WTC11 (cell line): ENCODE data around the gene SH3BP4. TPM values are rescaled to one million over a fixed set of nuclear protein-coding genes. Genes with fewer than 3 reads are reported as not detected.
A peak's percentile ranks its signal among the peaks of the same experiment; 100 is the strongest.

Experiments
- ATAC-seq: fragments of 200-7000 bp; cut with Tn5 transposase; 2 replicates; pipeline ENCODE4 v1.10.0; 2021; ENCODE audit warnings: mild to moderate bottlenecking, moderate library complexity
- CTCF ChIA-PET: fragments of 300-600 bp; sonication (Branson Sonifier 250); formaldehyde crosslinking; loops from one replicate; lab custom pipeline; 2021; ENCODE audit warnings: antibody characterized with exemption; lab: Charles Lee
- POLR2A ChIA-PET: fragments of 350-600 bp; sonication (Branson Sonifier 250); formaldehyde crosslinking; loops from one replicate; lab custom pipeline; 2021; ENCODE audit warnings: antibody characterized with exemption; lab: Charles Lee
- DNase-seq: peaks from one replicate; pipeline ENCODE4 v3.0.0; 2021; ENCODE audit warnings: low spot score
- H3K27ac Mint-ChIP-seq: 2 replicates; pipeline ENCODE4 v1.8.0; 2021; ENCODE audit warnings: mixed read lengths
- H3K27me3 Mint-ChIP-seq: 2 replicates; pipeline ENCODE4 v1.8.0; 2021; ENCODE audit warnings: low read depth, mild to moderate bottlenecking, moderate library complexity, mixed read lengths
- H3K36me3 Mint-ChIP-seq: 2 replicates; pipeline ENCODE4 v1.8.0; 2021; ENCODE audit warnings: mixed read lengths
- H3K4me1 Mint-ChIP-seq: 2 replicates; pipeline ENCODE4 v1.8.0; 2022; ENCODE audit warnings: mixed read lengths
- H3K4me3 Mint-ChIP-seq: 2 replicates; pipeline ENCODE4 v1.8.0; 2021; ENCODE audit warnings: mild to moderate bottlenecking, moderate library complexity, mixed read lengths
- H3K9me3 Mint-ChIP-seq: 2 replicates; pipeline ENCODE4 v1.8.0; 2021; ENCODE audit warnings: mixed read lengths
- ATF1 ChIP-seq: sonication (generic); formaldehyde crosslinking; IDR thresholded peaks from 2 replicates; pipeline ENCODE4 v1.8.1; 2023; ENCODE audit warnings: mild to moderate bottlenecking, moderate library complexity, missing genetic modification reagents
- CBFB ChIP-seq: sonication (generic); formaldehyde crosslinking; IDR thresholded peaks from 2 replicates; pipeline ENCODE4 v1.8.1; 2022; ENCODE audit warnings: mild to moderate bottlenecking, low read depth, missing genetic modification reagents
- CREM ChIP-seq: sonication (generic); formaldehyde crosslinking; IDR thresholded peaks from 2 replicates; pipeline ENCODE4 v1.8.1; 2022; ENCODE audit warnings: mild to moderate bottlenecking, missing genetic modification reagents, moderate library complexity
- HMGA2 ChIP-seq: fragments of 250-450 bp; sonication (Bioruptor Pico); IDR thresholded peaks from 2 replicates; pipeline ENCODE4 v1.4.0; 2021; ENCODE audit warnings: mild to moderate bottlenecking, moderate library complexity
- NR3C1 ChIP-seq: sonication (generic); formaldehyde crosslinking; conservative IDR thresholded peaks from 2 replicates; pipeline ENCODE4 v1.8.1; 2023; ENCODE audit warnings: low read depth, mild to moderate bottlenecking, missing genetic modification reagents
- TEAD4 ChIP-seq: sonication (generic); formaldehyde crosslinking; IDR thresholded peaks from 2 replicates; pipeline ENCODE4 v1.8.0; 2022; ENCODE audit warnings: mild to moderate bottlenecking, missing genetic modification reagents
- ZNF138 ChIP-seq: sonication (generic); formaldehyde crosslinking; conservative IDR thresholded peaks from 2 replicates; pipeline ENCODE4 v1.8.1; 2022; ENCODE audit warnings: mild to moderate bottlenecking, moderate library complexity, missing genetic modification reagents
- ZNF317 ChIP-seq: sonication (generic); formaldehyde crosslinking; IDR thresholded peaks from 2 replicates; pipeline ENCODE4 v1.8.1; 2023; ENCODE audit warnings: low read depth, mild to moderate bottlenecking, moderate library complexity, missing genetic modification reagents, borderline replicate concordance
- ZNF396 ChIP-seq: fragments of 250-450 bp; sonication (Bioruptor Pico); IDR thresholded peaks from 2 replicates; pipeline ENCODE4 v1.8.0; 2021; ENCODE audit warnings: mild to moderate bottlenecking, moderate library complexity, borderline replicate concordance
- total RNA-seq: library from RNA; stranded (reverse); gene quantifications from 3 replicates; pipeline ENCODE4 v1.2.3, GENCODE V29; 2021
- TF ChIP-seq, protein P1 (sequence below): sonication (generic); formaldehyde crosslinking; IDR thresholded peaks from 2 replicates; pipeline ENCODE4 v1.8.1; 2023; ENCODE audit warnings: mild to moderate bottlenecking, missing genetic modification reagents, moderate library complexity
- TF ChIP-seq, protein P2 (sequence below): sonication (generic); formaldehyde crosslinking; IDR thresholded peaks from 2 replicates; pipeline ENCODE4 v1.8.0; 2022; ENCODE audit warnings: mild to moderate bottlenecking, missing genetic modification reagents
- TF ChIP-seq, protein P3 (sequence below): fragments of 250-450 bp; sonication (Bioruptor Pico); IDR thresholded peaks from 2 replicates; pipeline ENCODE4 v1.9.0; 2021; ENCODE audit warnings: mild to moderate bottlenecking
- TF ChIP-seq, protein P4 (sequence below): fragments of 250-450 bp; sonication (Bioruptor Pico); IDR thresholded peaks from 2 replicates; pipeline ENCODE4 v2.1.2; 2022; ENCODE audit warnings: mild to moderate bottlenecking, moderate library complexity
- TF ChIP-seq, protein P5 (sequence below): sonication (generic); formaldehyde crosslinking; IDR thresholded peaks from 2 replicates; pipeline ENCODE4 v1.8.0; 2022; ENCODE audit warnings: missing genetic modification reagents
- TF ChIP-seq, protein P6 (sequence below): sonication (generic); formaldehyde crosslinking; IDR thresholded peaks from 2 replicates; pipeline ENCODE4 v1.8.1; 2022; ENCODE audit warnings: low read depth, missing genetic modification reagents, borderline replicate concordance

The SH3BP4 gene
- total RNA-seq, 1 experiment from 2014 or later, result 44.4 TPM

DNA sequence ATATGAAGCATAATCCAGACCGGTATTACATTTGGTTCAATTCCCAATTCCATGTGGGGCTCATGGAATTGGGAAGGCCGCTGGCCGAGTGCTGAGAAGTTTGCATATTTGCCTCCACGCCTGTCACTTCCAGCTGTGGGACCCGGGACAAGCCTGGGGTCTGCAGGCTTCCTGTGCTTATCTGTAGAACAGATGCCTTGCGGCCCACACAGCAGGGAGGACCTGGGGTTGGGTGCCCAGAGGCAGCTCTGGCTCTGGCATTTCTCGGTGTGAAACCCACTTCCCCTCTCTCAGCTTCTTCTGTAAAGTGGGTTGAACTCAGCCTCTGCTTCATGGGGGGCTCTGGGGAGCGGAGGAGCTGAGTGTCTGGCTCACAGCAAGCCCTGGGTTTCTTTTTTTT lies 97.9 kb downstream of the SH3BP4 start:
- no peak for DNase-seq
- Mint-ChIP-seq H3K27ac (no peak overlapping the region), H3K27me3 (no peaks in the 10 kb centered on the region), H3K9me3 (no peaks in the 10 kb centered on the region), H3K36me3 (peaks cover 31% of the 10 kb centered on the region), H3K4me3 (no peak overlapping the region), H3K4me1 (peaks cover 6% of the 10 kb centered on the region)
- no peak for ATAC-seq
- TF ChIP-seq ZNF396 (CRISPR knock-in tag), result no peak
- TF ChIP-seq CREM (CRISPR knock-in tag), result no peak
- TF ChIP-seq, protein P1, sequence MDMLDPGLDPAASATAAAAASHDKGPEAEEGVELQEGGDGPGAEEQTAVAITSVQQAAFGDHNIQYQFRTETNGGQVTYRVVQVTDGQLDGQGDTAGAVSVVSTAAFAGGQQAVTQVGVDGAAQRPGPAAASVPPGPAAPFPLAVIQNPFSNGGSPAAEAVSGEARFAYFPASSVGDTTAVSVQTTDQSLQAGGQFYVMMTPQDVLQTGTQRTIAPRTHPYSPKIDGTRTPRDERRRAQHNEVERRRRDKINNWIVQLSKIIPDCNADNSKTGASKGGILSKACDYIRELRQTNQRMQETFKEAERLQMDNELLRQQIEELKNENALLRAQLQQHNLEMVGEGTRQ (CRISPR knock-in tag), result no peak
- CTCF ChIA-PET, result interaction anchor here (0.8 to 1.7 kb wide), 3 partner anchors 16 to 67 kb away, joined by 3 to 5 read pairs (median 4); no protein-coding TSS in a partner anchor
- POLR2A ChIA-PET, result no interaction called here

DNA sequence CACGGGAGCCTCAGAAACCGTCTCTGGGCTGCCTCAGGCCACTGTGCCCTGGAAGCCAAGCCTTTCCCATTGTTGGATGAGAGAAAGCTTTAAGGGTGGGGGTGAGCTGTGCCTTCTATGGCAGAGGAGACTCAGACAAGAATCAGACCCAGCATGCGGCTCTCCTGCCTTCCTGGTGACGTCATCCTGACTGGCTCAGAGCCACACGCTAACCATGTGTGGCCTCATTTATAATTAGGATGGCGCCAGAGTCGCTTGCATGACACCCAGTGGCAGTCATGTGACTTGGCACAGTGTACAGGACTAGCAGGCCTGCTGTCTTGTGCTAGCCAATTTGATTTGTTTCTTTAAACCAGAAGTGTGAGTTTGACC lies 99.1 kb downstream of the SH3BP4 start:
- H3K4me1 Mint-ChIP-seq, result peaks cover 6% of the 10 kb centered on the region
- POLR2A ChIA-PET, result no interaction called here
- peak; percentile 21 for ATAC-seq
- no peaks in the 10 kb centered on the region for H3K27me3 Mint-ChIP-seq
- H3K4me3 Mint-ChIP-seq, result no peak overlapping the region
- CTCF ChIA-PET, result interaction anchor here (1.2 kb wide), 1 partner anchor 18 kb away, joined by 3 read pairs; no protein-coding TSS in a partner anchor
- no peaks in the 10 kb centered on the region for H3K9me3 Mint-ChIP-seq
- no peak for DNase-seq
- H3K36me3 Mint-ChIP-seq, result peaks cover 37% of the 10 kb centered on the region
- H3K27ac Mint-ChIP-seq, result 0 out of 2 replicates have a peak overlapping the region, but pooled peaks have one; percentile 36
- TF ChIP-seq ATF1 (CRISPR knock-in tag) (no peak), NR3C1 (no peak), TEAD4 (no peak), HMGA2 (CRISPR knock-in tag) (0 out of 2 replicates have a peak, but pooled peaks have one; percentile 29), ZNF317 (no peak)
- TF ChIP-seq, protein P2, sequence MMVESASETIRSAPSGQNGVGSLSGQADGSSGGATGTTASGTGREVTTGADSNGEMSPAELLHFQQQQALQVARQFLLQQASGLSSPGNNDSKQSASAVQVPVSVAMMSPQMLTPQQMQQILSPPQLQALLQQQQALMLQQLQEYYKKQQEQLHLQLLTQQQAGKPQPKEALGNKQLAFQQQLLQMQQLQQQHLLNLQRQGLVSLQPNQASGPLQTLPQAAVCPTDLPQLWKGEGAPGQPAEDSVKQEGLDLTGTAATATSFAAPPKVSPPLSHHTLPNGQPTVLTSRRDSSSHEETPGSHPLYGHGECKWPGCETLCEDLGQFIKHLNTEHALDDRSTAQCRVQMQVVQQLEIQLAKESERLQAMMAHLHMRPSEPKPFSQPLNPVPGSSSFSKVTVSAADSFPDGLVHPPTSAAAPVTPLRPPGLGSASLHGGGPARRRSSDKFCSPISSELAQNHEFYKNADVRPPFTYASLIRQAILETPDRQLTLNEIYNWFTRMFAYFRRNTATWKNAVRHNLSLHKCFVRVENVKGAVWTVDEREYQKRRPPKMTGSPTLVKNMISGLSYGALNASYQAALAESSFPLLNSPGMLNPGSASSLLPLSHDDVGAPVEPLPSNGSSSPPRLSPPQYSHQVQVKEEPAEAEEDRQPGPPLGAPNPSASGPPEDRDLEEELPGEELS (CRISPR knock-in tag), result no peak
- TF ChIP-seq, protein P3, sequence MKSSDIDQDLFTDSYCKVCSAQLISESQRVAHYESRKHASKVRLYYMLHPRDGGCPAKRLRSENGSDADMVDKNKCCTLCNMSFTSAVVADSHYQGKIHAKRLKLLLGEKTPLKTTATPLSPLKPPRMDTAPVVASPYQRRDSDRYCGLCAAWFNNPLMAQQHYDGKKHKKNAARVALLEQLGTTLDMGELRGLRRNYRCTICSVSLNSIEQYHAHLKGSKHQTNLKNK, result no peak
- TF ChIP-seq, protein P4, sequence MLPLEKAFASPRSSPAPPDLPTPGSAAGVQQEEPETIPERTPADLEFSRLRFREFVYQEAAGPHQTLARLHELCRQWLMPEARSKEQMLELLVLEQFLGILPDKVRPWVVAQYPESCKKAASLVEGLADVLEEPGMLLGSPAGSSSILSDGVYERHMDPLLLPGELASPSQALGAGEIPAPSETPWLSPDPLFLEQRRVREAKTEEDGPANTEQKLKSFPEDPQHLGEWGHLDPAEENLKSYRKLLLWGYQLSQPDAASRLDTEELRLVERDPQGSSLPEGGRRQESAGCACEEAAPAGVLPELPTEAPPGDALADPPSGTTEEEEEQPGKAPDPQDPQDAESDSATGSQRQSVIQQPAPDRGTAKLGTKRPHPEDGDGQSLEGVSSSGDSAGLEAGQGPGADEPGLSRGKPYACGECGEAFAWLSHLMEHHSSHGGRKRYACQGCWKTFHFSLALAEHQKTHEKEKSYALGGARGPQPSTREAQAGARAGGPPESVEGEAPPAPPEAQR, result no peak
- TF ChIP-seq, protein P1 (CRISPR knock-in tag), result 0 out of 2 replicates have a peak, but pooled peaks have one; percentile 11

DNA sequence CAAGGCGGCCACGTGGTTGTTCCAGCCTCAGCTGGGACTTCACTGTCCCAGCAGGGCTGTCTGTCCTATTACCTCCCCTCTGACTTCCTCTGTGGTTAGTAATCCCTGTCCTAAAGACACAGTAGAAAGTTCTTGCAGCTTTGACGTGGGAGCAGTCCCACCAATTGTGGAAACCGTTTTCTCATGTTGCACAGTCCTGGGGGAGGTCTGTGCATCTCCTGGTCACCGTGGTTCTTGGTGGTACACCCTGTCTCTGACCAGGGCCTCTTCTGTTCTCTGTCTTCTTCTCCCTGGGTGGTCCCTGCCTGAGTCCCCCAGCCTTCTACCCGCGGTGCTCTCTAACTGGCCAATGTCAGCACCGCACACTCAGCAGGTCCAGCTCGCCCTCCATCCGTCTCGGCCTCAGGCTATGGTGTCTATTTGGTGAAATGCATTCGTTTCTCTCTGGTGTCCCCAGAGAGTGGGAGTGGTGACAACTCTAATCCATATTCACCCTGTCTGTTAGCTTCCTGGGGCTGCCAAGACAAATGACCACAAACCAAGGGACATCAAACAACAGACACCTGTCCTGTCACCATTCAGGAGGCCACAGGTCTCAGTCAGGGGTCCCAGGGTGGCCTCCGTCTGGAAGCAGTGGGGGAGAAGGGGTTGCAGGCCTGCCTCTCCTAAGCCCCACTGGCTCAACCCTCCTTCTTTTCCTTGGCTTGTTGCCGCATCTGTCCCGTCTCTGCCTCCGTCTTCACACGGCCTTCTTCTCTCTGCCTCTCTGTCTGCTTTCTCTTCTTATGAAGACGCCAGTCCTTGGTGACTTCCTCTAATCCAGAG lies 99.8 kb downstream of the SH3BP4 start:
- no peak for DNase-seq
- ChIA-PET POLR2A (no interaction called here), CTCF (no interaction called here)
- TF ChIP-seq, protein P2 (CRISPR knock-in tag), result no peak
- TF ChIP-seq ZNF138 (CRISPR knock-in tag) (no peak), CBFB (no peak)
- TF ChIP-seq, protein P5, sequence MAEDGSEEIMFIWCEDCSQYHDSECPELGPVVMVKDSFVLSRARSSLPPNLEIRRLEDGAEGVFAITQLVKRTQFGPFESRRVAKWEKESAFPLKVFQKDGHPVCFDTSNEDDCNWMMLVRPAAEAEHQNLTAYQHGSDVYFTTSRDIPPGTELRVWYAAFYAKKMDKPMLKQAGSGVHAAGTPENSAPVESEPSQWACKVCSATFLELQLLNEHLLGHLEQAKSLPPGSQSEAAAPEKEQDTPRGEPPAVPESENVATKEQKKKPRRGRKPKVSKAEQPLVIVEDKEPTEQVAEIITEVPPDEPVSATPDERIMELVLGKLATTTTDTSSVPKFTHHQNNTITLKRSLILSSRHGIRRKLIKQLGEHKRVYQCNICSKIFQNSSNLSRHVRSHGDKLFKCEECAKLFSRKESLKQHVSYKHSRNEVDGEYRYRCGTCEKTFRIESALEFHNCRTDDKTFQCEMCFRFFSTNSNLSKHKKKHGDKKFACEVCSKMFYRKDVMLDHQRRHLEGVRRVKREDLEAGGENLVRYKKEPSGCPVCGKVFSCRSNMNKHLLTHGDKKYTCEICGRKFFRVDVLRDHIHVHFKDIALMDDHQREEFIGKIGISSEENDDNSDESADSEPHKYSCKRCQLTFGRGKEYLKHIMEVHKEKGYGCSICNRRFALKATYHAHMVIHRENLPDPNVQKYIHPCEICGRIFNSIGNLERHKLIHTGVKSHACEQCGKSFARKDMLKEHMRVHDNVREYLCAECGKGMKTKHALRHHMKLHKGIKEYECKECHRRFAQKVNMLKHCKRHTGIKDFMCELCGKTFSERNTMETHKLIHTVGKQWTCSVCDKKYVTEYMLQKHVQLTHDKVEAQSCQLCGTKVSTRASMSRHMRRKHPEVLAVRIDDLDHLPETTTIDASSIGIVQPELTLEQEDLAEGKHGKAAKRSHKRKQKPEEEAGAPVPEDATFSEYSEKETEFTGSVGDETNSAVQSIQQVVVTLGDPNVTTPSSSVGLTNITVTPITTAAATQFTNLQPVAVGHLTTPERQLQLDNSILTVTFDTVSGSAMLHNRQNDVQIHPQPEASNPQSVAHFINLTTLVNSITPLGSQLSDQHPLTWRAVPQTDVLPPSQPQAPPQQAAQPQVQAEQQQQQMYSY (CRISPR knock-in tag), result no peak
- TF ChIP-seq, protein P6, sequence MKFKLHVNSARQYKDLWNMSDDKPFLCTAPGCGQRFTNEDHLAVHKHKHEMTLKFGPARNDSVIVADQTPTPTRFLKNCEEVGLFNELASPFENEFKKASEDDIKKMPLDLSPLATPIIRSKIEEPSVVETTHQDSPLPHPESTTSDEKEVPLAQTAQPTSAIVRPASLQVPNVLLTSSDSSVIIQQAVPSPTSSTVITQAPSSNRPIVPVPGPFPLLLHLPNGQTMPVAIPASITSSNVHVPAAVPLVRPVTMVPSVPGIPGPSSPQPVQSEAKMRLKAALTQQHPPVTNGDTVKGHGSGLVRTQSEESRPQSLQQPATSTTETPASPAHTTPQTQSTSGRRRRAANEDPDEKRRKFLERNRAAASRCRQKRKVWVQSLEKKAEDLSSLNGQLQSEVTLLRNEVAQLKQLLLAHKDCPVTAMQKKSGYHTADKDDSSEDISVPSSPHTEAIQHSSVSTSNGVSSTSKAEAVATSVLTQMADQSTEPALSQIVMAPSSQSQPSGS (CRISPR knock-in tag), result no peak
- ATAC-seq, result no peak
- Mint-ChIP-seq H3K9me3 (no peaks in the 10 kb centered on the region), H3K4me1 (peaks cover 6% of the 10 kb centered on the region), H3K4me3 (no peak overlapping the region), H3K27ac (peak overlapping the region; percentile 70; the same call in 1 of the 2 replicates), H3K27me3 (no peaks in the 10 kb centered on the region), H3K36me3 (peaks cover 30% of the 10 kb centered on the region)
